SW480 (cell line): ENCODE measurements around the gene CXorf58.
"Not testable (repeated sequence)": the region's sequence is repeated elsewhere in the genome, so short reads cannot be mapped to it uniquely, and the experiment has no call there.

Source experiments
- DNase-seq: peaks from one replicate; pipeline ENCODE4 v3.0.0-alpha.2; 2016; ENCODE audit warnings: low spot score

CXorf58 gene

GRCh38 chrX:23907498-23908218, at the start of gene CXorf58, which contains the start of gene APOO:
Gene CXorf58 (plus strand): TSS chrX:23908006. CDS start chrX:23910303, 2,297 bp downstream.
Gene APOO (minus strand): TSS chrX:23907938. CDS start chrX:23907702, 236 bp downstream.
- peak; percentile 94 for DNase-seq

- not testable (repeated sequence) for DNase-seq
Observed at GRCh38 chrX:23859238-23859637, 48.6 kb upstream of the CXorf58 start.

GRCh38 chrX:23861215-23861896, 46.5 kb upstream of the CXorf58 start:
- no peak for DNase-seq

GRCh38 chrX:23861952-23862351, 45.9 kb upstream of the CXorf58 start:
- not testable (repeated sequence) for DNase-seq

GRCh38 chrX:23864742-23865326, 43.0 kb upstream of the CXorf58 start:
- DNase-seq = no peak

- DNase-seq = no peak
Observed at GRCh38 chrX:23870041-23870440, 37.8 kb upstream of the CXorf58 start.

- DNase-seq = no peak
Observed at GRCh38 chrX:23871905-23872546, 35.8 kb upstream of the CXorf58 start.

- no peak for DNase-seq
Observed at GRCh38 chrX:23879380-23880090, 28.3 kb upstream of the CXorf58 start.

- peak; percentile 93 for DNase-seq
Observed at GRCh38 chrX:23883737-23884354, 24.0 kb upstream of the CXorf58 start.

- DNase-seq = no peak
Observed at GRCh38 chrX:23884427-23885024, 23.3 kb upstream of the CXorf58 start.

GRCh38 chrX:23885803-23886202, 22.0 kb upstream of the CXorf58 start:
- no peak for DNase-seq

GRCh38 chrX:23887451-23887850, 20.4 kb upstream of the CXorf58 start:
- no peak for DNase-seq

- DNase-seq = no peak
Observed at GRCh38 chrX:23887918-23888317, 19.9 kb upstream of the CXorf58 start.

- DNase-seq = no peak
Observed at GRCh38 chrX:23888887-23889501, 18.8 kb upstream of the CXorf58 start.

GRCh38 chrX:23890933-23891332, 16.9 kb upstream of the CXorf58 start:
- DNase-seq = no peak

GRCh38 chrX:23894993-23895392, 12.8 kb upstream of the CXorf58 start:
- DNase-seq = not testable (repeated sequence)

GRCh38 chrX:23896539-23896938, 11.3 kb upstream of the CXorf58 start:
- not testable (repeated sequence) for DNase-seq

- no peak for DNase-seq
Observed at GRCh38 chrX:23896981-23897380, 10.8 kb upstream of the CXorf58 start.

- no peak for DNase-seq
Observed at GRCh38 chrX:23898412-23898959, 9.3 kb upstream of the CXorf58 start.

- DNase-seq = no peak
Observed at GRCh38 chrX:23900220-23900797, 7.5 kb upstream of the CXorf58 start.
